HG03064 (cell line): ENCODE data around the gene BRIX1.
A peak's percentile ranks its signal among the peaks of the same experiment; 100 is the strongest.

Source experiments
- ATAC-seq: cut with Tn5 transposase; IDR thresholded peaks from one replicate; pipeline ENCODE4 v1.9.1; 2021; ENCODE audit warnings: low read depth; ENCODE audit not compliant: unreplicated experiment

The BRIX1 gene, protein sequence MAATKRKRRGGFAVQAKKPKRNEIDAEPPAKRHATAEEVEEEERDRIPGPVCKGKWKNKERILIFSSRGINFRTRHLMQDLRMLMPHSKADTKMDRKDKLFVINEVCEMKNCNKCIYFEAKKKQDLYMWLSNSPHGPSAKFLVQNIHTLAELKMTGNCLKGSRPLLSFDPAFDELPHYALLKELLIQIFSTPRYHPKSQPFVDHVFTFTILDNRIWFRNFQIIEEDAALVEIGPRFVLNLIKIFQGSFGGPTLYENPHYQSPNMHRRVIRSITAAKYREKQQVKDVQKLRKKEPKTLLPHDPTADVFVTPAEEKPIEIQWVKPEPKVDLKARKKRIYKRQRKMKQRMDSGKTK

DNA sequence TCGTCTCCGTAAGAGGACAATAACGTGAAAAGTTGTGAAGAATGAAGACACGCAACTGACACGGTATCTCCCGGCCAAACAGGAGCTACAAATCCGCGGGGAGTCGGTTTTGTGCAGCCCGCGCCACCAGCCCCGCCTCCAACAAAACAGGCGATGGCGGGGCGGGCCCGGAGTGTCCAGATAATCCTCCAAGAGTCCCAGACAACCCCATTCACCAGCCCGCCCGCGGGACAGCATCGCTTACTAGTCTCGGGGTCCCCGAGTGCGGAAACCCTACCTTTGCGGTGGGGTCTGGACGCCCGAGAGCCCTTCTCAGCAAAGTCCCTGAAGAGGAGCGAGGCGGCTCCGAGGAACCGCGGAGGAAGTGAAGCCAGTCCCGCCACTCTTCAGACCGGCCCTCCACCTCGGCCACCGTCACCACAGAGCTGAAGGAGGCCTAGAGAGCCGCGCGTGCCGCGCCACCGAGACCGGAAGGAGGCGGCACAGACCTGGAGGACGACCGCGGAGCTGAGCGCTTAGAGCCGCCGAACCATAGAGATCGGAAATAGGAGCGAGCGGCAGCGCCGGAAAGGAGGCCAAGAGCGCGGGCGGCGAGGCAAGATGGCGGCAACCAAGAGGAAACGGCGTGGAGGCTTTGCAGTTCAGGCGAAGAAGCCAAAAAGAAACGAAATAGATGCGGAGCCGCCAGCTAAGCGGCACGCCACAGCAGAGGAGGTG lies at the start of gene BRIX1, which contains the start of gene RAD1:
Gene BRIX1 (plus strand): TSS at position 573 of the 717 bp plus-strand sequence. CDS start 28 bp downstream, at position 601.
Gene RAD1 (minus strand): TSS at position 366 of the 717 bp plus-strand sequence. CDS start 612 bp downstream, outside the sequence.
- ATAC-seq, result peak; percentile 97

DNA sequence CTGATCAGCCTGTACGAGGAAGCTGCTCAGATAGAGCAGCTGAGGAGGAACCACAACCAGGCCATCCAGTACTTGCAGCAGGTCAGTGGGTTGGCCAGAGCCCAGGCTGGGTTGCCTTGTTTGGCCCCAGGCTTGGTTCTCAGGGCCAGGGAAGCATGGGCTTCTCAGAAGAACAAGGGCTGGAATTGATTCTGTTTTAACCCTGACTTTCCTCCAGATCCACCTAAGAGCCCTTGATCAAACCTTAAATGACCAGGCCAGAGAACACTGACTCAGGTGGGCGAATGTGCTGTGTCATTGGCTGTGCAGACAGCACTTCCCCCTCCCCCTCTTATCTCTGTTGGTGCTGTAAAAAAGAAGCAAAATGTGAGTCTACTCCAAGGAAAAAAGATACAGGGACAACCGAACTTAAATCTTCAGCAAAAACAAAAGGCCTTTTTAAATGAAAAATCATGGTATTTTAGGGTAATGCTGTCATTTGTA lies 48.5 kb upstream of the BRIX1 start:
- no peak for ATAC-seq

DNA sequence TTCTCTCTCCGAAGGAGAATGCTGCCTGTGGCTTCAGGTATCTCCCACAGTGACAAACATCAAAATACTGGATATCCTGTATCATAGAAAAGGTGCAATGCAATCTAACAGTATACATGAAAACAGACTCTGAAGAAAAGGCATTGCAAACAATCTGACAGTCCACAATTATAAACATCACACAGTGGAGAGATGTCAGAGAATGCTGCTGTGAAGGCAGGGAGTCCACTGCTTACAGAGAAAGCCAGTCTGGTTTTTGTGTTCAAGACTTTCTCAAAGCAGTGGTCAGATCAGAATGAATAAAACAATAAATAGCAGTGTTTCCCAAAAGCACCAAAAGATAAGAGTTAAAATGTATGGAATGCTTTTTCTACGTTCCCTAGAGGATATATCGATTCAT lies 47.9 kb upstream of the BRIX1 start:
- ATAC-seq, result no peak

DNA sequence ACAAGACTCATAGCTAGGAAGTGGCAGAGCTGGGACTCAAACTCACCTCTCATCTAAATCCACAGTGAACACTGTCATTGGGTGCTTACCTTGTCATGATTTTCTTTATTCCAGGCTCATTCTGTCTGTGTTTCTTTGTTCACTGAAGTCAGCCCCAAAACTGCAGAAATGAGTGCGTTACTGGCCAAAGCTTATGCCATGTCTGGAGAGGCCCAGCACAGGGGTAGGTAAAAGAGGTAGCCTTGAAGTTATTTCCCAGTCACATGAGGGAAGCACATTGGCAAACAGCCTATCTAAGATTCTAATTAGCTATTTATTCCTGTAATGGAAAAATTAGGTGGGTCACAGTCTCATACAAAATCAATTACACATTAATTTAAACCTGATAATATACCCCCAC lies 46.7 kb upstream of the BRIX1 start:
- no peak for ATAC-seq

DNA sequence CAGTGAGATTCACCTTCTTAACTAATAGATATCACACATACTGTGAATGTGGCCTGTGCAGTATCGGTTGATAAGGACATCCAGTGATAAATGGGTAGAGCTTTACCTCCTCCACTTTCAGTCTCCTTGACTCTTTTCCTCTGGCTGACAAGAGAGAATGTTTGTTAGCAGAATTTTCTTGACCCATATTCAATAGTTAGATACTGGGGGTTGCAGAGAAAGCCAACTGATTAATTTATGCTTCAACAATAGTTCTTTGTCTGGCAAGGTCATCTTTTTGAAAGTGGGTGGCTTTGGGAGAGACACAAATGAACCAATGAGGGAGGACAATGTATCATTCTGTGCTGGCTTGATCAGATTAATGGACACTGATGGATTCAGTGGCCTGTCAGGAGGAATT lies 46.3 kb upstream of the BRIX1 start:
- ATAC-seq, result no peak

DNA sequence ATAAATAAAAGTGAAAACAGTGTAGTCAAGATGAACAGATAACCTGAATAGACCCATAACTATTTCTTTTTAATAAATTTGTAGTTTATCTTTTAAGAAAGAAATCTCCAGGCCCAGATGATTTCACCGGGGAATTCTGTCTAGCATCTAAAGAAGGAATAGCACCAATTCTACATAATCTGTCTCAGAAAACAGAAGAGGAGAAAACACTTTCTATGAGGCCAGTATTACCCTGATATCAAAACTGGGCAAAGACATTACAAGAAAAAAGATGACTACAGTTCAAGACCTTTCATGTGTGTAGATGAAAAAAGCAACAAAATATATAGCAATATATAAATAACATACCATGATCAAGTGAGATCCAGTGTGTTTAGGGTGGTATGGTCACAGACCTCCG lies 45.1 kb upstream of the BRIX1 start:
- ATAC-seq, result no peak

DNA sequence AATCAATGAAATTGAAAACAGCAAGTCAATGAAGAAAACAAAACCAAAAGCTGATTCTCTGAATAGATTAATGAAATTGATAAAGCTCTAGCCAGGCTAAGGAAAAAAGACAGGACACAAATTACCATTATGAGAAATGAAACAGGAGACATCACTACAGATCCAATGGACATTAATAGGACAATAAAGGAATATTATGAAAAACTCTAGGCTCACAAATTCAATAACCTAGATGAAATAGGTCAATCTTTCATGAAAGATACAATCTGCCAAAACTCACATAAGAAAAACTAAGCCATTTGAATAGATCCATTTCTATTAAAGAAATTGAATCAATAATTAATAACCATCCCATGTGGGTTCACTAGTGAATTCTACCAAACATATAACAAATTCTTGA lies 39.2 kb upstream of the BRIX1 start:
- no peak for ATAC-seq

DNA sequence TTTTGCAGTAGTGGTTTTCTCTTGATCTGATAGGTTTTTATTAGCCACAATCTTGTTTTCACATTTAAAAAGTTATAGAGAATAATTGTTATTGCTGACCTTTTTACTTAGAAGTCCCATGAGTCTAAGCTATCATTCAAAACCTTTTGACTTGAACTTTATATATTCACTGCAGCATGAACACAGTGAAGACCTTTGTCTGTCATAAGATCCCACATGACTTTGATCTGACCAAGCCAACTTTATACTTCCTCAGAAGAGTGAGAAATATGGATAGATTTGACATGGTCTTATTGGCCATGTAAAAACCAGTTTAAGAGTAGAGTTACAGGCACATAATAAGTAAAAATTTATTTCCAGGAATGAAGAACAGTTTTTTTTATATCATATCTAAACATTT lies 34.3 kb upstream of the BRIX1 start:
- ATAC-seq, result no peak

DNA sequence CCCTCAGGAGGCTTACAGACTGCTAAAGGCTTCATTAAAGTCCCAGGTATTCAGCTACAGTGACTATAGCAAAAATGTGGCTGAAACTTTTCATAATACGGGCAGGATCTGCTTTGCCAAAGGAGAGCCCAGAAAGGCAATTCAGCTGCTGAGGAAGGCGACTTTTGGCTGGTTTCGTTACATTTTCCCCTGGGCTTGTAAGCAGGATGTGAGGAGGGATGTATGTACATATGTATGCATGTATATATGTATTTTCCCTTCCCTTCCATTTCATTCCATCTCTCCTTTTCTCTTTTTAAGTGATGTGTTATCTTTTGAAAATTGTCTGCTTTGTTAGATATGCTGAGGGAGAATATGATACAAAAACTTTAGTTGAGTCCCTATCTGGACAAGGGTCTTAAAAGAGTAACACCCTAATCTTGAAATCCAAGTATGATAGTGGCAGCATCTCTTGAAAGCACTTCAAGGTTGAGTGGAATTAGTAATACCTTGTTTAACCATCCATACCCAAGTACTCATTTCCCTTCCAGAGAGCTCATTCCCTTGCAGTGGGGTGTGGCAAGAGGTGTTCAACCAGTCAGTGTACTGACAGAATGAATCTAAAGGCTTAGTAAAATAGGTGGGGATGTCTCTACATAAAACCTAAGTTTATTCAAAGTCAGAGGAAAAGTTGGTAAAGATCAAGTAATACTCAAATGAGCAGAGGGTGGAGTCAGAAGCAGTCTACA lies 29.0 kb upstream of the BRIX1 start:
- ATAC-seq, result no peak

DNA sequence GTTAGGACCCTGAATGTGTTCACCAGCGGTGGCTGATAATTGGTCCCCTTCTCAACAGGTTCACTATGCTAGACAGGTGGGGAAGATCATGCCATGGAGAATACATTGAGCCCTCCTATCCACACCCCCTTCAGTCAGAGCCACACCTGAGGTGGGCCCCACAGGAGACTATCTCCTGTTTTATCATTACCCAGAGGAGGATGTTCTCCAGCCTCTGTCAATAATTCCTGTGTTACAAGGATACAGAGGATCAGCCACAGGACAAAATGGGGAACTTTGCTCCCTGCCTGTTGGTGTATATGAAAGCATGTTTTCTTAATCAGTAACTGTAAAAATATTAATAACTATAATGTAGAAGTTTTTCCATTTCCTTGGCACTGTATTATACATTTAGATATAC lies 26.1 kb upstream of the BRIX1 start:
- ATAC-seq, result no peak

DNA sequence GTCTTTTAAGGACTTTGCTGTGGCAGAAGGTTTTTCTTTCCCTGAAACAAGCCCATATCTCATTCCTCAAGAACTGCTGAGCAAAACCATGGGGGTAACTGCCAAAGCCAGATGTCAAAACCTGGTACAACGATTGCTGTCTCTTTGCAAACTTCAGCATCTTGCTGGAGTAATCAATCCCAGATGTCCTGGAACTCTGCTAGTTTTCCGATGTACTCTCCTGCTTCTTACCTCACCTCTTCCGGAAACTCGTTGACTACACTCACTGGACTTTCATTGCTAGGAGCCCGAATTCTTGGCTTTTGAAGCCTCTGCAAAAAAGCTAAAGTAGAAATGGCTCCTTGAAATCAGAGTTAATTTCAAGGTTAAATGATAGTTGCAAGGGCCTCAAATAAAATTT lies 23.5 kb upstream of the BRIX1 start:
- no peak for ATAC-seq

DNA sequence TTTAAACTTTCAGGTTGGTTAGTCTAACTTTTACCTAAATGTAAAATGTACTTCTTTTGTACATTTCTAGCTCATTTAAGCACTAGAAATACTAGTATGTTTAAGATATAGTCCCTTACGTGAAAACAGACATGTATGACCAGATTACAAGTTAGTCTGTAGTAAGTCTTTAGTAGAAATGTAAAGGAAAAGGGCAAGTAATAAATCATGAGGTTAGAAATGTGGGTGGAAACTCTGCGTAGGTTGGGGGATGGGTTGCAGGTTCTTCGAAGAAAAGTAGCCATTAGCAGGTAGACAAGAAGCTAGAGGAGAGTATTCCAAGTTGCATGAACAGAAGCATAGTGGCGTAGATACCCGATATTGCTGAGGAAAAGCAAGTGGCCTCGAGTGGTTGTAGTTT lies 23.1 kb upstream of the BRIX1 start:
- ATAC-seq, result no peak

DNA sequence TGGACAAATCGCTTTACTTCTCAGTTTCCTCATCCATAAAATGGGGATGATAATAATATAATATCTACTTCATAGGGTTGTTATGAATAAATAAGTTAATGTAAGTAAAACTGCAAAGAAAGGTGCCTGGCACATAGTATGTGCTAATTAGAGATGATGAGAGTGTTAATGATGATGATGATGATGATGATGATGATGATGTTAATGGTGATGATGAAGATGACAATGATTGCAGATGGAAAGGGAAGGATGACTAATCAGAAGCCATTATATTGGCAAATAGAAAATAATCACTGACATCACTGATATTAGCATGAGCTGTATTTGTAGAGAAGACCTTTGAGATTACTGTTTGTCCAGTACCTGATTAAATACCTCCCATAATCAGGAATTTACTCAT lies 20.8 kb upstream of the BRIX1 start:
- ATAC-seq, result no peak

DNA sequence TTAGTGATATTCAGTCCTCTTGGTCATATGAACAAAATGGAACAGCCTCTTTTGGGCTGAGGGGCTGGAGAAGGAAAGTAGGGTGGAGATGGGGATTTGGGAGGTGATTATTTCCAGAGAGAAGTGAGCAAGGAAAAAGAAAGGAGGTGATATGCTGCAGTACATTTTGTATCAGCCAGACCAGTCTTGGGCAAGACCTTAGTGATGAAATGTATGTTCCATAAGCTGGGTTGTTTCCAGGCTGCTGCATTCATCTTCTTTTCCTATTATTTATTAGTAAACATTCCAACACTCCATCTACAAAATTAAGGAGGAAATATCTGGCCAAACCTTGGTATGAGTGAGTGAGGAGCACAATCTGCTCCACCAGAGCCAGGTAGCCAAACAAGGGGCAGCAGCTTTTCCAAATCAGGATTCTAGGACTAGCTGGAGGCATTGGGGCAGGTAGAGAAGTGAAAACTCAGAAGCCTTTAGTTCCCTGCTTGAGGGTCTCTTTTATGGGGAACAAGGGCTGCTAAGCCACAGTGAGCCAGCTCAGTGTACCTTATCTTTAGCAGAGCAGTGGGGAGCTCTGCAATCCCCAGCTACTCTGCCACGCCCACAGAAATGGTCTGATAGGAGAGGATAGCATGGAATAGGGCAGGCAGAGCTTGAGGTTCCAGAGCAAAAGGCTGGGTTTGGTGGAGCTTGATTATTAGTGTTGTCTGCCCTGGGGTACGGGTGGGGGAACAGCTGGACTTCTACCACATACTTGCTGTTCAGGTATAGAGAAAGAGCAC lies 19.7 kb upstream of the BRIX1 start:
- no peak for ATAC-seq

DNA sequence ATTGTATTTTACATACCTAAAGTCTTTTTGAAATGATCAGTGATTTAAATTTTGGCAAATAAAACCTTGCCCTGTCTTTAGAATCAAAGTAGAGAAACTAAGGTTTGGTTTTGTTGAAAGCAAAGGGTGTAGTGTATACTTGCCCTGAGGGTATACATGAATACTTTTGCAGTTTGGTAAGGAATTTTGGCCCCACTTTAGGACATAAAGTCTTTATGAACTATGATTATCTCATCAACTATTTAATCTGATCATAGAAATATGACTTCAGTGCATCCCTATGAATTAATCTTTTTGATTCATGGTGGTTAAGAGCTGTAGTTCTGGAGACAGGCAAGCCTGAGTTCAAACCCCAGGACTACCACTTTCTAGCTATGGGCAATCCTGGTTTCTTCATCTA lies 17.9 kb upstream of the BRIX1 start:
- ATAC-seq, result no peak

DNA sequence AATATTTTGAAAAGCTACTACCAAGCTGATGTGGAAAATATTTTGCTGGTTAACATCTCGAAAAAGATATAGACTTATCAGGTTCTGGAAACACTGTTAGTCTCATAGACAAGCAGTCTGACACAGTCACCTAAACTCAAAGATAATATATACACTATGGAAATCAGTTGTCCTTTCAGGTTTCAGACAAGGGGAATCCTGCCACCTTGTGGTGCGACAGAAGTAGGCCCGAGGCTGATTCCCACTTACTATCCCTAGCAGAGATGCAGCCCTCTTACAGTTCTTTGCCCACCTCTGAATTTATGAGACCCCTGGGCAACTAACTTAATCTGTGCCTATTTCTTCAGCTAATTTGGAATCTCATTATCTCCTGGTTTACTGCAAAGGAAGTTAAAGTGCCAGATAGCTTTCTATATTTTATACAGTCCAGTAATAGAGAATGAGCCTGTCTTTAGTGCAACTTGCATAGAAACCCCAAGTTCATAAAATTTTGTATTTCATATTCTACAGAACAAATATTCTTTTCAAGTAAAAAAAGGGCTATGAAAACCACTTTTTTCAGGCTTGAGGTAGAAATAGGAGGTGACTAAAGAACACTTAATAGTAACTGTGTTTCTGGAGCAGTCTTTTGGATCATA lies 17.1 kb upstream of the BRIX1 start:
- ATAC-seq, result no peak

DNA sequence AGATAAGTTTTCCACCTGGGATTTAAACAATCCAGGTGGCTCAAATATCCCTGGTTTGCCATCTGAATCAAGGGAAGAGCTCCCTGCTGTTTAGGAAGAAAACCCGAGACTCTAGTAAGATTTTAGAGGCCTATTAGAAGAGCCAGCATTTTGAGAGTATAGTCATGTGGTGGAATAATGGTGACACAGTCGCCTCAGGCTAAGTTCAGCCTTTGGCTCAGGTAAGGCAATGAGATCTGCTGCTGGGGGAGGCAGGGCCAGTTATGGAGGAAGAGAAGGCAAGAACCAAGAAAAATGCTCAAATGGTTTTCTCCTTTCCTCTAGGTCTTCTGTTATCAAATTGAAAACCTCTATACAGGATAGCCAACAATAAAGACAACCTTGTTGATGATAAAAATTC lies 16.4 kb upstream of the BRIX1 start:
- ATAC-seq, result no peak

DNA sequence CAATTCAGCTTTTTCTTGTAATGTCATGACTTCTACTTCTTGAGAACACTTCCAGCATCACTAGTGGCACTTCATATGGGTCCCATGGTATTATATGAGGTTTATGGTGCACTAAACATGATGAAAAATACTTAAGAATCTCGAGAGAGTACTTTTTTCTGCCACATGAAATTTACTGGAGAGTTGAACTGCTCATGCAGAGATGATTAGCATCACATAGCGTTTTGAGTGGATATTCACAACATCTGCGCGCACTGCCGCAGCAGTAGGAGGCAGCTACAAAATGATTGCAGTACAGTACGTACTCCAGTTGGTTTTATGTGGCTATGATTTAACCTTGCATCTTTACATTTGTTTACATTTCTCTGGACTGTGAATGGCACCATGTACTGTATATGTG lies 14.9 kb upstream of the BRIX1 start:
- no peak for ATAC-seq

DNA sequence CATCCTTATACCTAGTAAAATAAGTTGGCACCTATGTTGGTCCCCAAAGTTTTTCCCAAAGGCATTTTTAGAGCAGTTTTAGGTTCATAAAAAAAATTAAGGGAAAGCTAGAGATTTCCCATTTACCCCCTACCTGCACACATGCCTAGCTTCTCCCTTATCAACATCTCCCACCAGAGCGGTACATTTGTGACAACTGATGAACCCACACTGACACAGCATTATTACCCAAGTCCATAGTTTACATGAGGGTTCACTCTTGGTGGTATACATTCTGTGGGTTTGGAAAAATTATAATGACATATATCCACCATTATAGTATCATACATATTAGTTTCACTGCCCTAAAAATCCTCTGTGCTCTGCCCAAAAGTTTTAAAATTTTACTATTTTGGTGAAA lies 12.3 kb upstream of the BRIX1 start:
- ATAC-seq, result no peak

DNA sequence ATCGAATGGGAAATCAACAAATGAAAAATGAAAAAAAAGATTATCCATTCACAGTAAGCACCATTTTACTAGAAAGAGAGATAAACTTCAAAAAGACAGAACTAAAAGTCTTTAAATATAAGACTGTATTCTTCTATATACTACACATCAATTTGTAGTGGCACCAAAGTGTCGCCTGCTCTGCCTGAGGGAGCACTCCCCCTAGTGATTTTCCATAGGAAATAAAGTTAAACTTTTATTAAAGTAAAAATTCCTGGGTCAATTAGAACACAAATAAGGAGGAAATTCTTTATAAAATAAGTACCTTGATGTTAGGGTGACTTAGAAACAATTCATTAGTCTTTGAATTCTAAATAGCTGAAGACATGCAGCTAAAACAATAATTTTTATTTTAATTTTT lies 9.9 kb upstream of the BRIX1 start:
- ATAC-seq, result no peak
